H1 (cell line): ENCODE measurements around the gene HTRA1. TPM values are rescaled to one million over a fixed set of nuclear protein-coding genes. Genes with fewer than 3 reads are reported as not detected.

Source experiments
- BACH1 ChIP-seq: IDR thresholded peaks from 2 replicates; pipeline ENCODE4 v1.6.1; 2012; ENCODE audit warnings: low read length, improper control_type of control experiment
- CHD7 ChIP-seq: fragments of 300-600 bp; sonication (generic); IDR thresholded peaks from 2 replicates; pipeline ENCODE4 v1.7.1; 2012; ENCODE audit warnings: low read length, moderate library complexity, mild to moderate bottlenecking, inconsistent platforms; ENCODE audit not compliant: insufficient replicate concordance
- CTCF ChIP-seq, 3 experiments: IDR thresholded peaks; 1 replicate in 2 of 3; 2 replicates in 1 of 3; pipeline versions ENCODE4 v1.5.1 to v1.6.1; 2011; ENCODE audit warnings: low read length in 3 of 3, mild to moderate bottlenecking in 3 of 3, inconsistent platforms in 2 of 3, low read depth in 1 of 3, moderate library complexity in 1 of 3; ENCODE audit not compliant: insufficient read depth in 1 of 3; ENCODE audit errors: control extremely low read depth in 1 of 3
- POLR2AphosphoS5 ChIP-seq: IDR thresholded peaks from 2 replicates; pipeline ENCODE4 v1.6.1; 2011; ENCODE audit warnings: low read depth, low read length
- TAF1 ChIP-seq: IDR thresholded peaks from 2 replicates; pipeline ENCODE4 v1.6.1; 2011; ENCODE audit warnings: mild to moderate bottlenecking, low read depth, low read length
- USF2 ChIP-seq: IDR thresholded peaks from 2 replicates; pipeline ENCODE4 v1.6.1; 2011; ENCODE audit warnings: low read length, improper control_type of control experiment
- YY1 ChIP-seq: IDR thresholded peaks from 2 replicates; pipeline ENCODE4 v1.6.1; 2011; ENCODE audit warnings: low read depth, mild to moderate bottlenecking, low read length
- polyA plus RNA-seq, 7 experiments: library from polyadenylated mRNA; depleted of rRNA in 3 of 7; stranded (reverse) in 5 of 7; unstranded in 2 of 7; fragments of >200 nt in 5 of 7; fragments of 200-250 nt in 2 of 7; gene quantifications; 1 replicate in 5 of 7; 2 replicates in 1 of 7; 4 replicates in 1 of 7; pipeline versions ENCODE4 v1.2.1 to v1.2.3, GENCODE V29; 2011 to 2013; ENCODE audit warnings: missing spikeins in 2 of 7, mixed read lengths in 2 of 7
- total RNA-seq: library from RNA; stranded (reverse); fragmentation: NEBNext Ultra II Directional; extraction: Animal tissue kit (Norgen Biotek cat#: 25700); gene quantifications from 2 replicates; pipeline ENCODE4 v1.2.1, GENCODE V29; 2021

Gene HTRA1
- total and polyA plus RNA-seq, 2 of the 8 experiments (the other 6 are each of a cell fraction or from before 2014, with no cell fraction given), result 15.8 to 20.1 TPM

- no peak for TF ChIP-seq CTCF (IDR thresholded peaks at IDR 0.05; ENCODE audit: control extremely low read depth in 1 of 3, insufficient read depth in 1 of 3, low read depth in 1 of 3, low read length in 3 of 3)
- TF ChIP-seq CHD7, result no peak
- TF ChIP-seq BACH1, result no peak
- no peak for TF ChIP-seq YY1
- TF ChIP-seq USF2, result no peak
- TF ChIP-seq TAF1, result no peak
- no peak for TF ChIP-seq POLR2AphosphoS5
These were observed 4.2 kb downstream of the HTRA1 start (continued) for GRCh38 chr10:122465401-122466040.
